Esophagus squamous epithelium (tissue), 4 donors: ENCODE measurements around the gene ADGRB3.

Source experiments
- POLR2A ChIP-seq, 4 donors: fragments of 450-650 bp; IDR thresholded peaks; one replicate each; pipeline ENCODE4 v1.6.1; 2017; ENCODE audit warnings: antibody characterized with exemption in 4 of 4, mild to moderate bottlenecking in 4 of 4, moderate library complexity in 3 of 4
- TF ChIP-seq, protein P1 (sequence below), 6 experiments: fragments of 450-650 bp in 4 of 6; fragments of 200-600 bp in 2 of 6; sonication (generic) in 2 of 6; IDR thresholded peaks; one replicate each; pipeline ENCODE4 v1.5.1; 2016 to 2019; ENCODE audit warnings: antibody characterized with exemption in 6 of 6, mild to moderate bottlenecking in 4 of 6, moderate library complexity in 4 of 6

DNA sequence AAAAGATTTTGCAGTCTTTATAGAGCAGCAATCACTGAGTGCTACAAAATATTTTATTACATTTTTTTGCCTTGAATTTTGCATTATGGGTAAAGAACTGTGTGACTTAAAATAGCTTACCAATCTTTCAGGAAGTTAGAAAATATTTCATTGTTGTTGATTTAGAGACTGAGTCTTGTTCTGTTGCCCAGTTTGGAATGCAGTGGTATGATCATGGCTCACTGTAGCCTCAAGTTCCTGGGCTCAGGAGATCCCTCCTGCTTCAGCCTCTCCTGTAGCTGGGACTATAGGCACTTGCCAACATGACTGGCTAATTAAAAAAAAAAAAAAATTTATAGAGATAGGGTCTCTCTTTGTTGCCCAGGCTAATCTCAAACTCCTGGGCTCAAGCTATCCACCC, 100.8 kb downstream of the ADGRB3 start:
- TF ChIP-seq, protein P1, sequence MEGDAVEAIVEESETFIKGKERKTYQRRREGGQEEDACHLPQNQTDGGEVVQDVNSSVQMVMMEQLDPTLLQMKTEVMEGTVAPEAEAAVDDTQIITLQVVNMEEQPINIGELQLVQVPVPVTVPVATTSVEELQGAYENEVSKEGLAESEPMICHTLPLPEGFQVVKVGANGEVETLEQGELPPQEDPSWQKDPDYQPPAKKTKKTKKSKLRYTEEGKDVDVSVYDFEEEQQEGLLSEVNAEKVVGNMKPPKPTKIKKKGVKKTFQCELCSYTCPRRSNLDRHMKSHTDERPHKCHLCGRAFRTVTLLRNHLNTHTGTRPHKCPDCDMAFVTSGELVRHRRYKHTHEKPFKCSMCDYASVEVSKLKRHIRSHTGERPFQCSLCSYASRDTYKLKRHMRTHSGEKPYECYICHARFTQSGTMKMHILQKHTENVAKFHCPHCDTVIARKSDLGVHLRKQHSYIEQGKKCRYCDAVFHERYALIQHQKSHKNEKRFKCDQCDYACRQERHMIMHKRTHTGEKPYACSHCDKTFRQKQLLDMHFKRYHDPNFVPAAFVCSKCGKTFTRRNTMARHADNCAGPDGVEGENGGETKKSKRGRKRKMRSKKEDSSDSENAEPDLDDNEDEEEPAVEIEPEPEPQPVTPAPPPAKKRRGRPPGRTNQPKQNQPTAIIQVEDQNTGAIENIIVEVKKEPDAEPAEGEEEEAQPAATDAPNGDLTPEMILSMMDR (IDR thresholded peaks at IDR 0.05), result no peak
- no peak for TF ChIP-seq POLR2A (IDR thresholded peaks at IDR 0.05)
